Prostate gland (tissue), 2 donors: ENCODE results near the gene PRELP. TPM values are rescaled to one million over a fixed set of nuclear protein-coding genes. Genes with fewer than 3 reads are reported as not detected.

Experiments
- DNase-seq: peaks from one replicate; pipeline ENCODE4 v3.0.0-alpha.2; 2019; ENCODE audit warnings: low spot score
- H3K27ac ChIP-seq, 2 donors: fragments of 200-600 bp; sonication (generic); 2 replicates each; pipeline ENCODE4 v1.5.1; 2017 to 2019
- H3K27me3 ChIP-seq: fragments of 200-600 bp; sonication (generic); replicated peaks from 2 replicates; pipeline ENCODE4 v1.5.1; 2019; ENCODE audit not compliant: insufficient read depth
- H3K36me3 ChIP-seq, 2 donors: fragments of 200-600 bp; sonication (generic); 1 replicate in 1 of 2; 2 replicates in 1 of 2; pipeline versions ENCODE4 v1.5.1 to v1.8.1; 2017 to 2019
- H3K4me1 ChIP-seq: fragments of 200-600 bp; sonication (generic); replicated peaks from 2 replicates; pipeline ENCODE4 v1.5.1; 2019
- H3K4me3 ChIP-seq, 2 donors: fragments of 200-600 bp; sonication (generic); 2 replicates each; pipeline ENCODE4 v1.5.1; 2017 to 2019
- H3K9me3 ChIP-seq: fragments of 200-600 bp; sonication (generic); 2 replicates; pipeline ENCODE4 v1.5.1; 2017
- POLR2A ChIP-seq: fragments of 450-650 bp; IDR thresholded peaks from one replicate; pipeline ENCODE4 v1.6.1; 2016; ENCODE audit warnings: antibody characterized with exemption, mild to moderate bottlenecking
- POLR2AphosphoS5 ChIP-seq: sonication (generic); formaldehyde crosslinking; IDR thresholded peaks from one replicate; pipeline ENCODE4 v1.6.1; 2017; ENCODE audit warnings: antibody characterized with exemption
- WGBS: methylation state at CpG from one replicate; pipeline ENCODE4 v1.1.5; 2018; 5-methylcytosine and 5-hydroxymethylcytosine counted together
- intact Hi-C: fragments of 100-400 bp; cut with DNase I; formaldehyde crosslinking; loops from one replicate; pipeline ENCODE4 v1.14.2; 2022
- total RNA-seq, 2 donors: library from RNA; depleted of rRNA; stranded (reverse); fragments of >200 nt; gene quantifications; one replicate each; pipeline ENCODE4 v1.1.0, GENCODE V29; 2016
- TF ChIP-seq, protein P1 (sequence below), 4 experiments: fragments of 200-600 bp in 2 of 4; fragments of 450-650 bp in 2 of 4; sonication (generic) in 2 of 4; IDR thresholded peaks; 1 replicate in 3 of 4; 2 replicates in 1 of 4; pipeline ENCODE4 v1.5.1; 2016 to 2019; ENCODE audit warnings: antibody characterized with exemption in 4 of 4, mild to moderate bottlenecking in 2 of 4, moderate library complexity in 2 of 4

The PRELP gene
- total RNA-seq, 2 donors from 2014 or later, result 17.9 to 43.2 TPM

GRCh38 chr1:203451836-203452784 is 23.5 kb upstream of the PRELP start:
- Histone ChIP-seq H3K27me3 (no peaks in the 10 kb centered on the region), H3K4me1 (no peaks in the 10 kb centered on the region), H3K9me3 (no peaks in the 10 kb centered on the region), H3K27ac (no peak overlapping the region), H3K36me3 (no peaks in the 10 kb centered on the region), H3K4me3 (no peak overlapping the region)
- 25% methylated on average over 2 of the region's 2 CpGs for WGBS
- TF ChIP-seq POLR2AphosphoS5 (peak; percentile 12), POLR2A (no peak)
- TF ChIP-seq, protein P1, sequence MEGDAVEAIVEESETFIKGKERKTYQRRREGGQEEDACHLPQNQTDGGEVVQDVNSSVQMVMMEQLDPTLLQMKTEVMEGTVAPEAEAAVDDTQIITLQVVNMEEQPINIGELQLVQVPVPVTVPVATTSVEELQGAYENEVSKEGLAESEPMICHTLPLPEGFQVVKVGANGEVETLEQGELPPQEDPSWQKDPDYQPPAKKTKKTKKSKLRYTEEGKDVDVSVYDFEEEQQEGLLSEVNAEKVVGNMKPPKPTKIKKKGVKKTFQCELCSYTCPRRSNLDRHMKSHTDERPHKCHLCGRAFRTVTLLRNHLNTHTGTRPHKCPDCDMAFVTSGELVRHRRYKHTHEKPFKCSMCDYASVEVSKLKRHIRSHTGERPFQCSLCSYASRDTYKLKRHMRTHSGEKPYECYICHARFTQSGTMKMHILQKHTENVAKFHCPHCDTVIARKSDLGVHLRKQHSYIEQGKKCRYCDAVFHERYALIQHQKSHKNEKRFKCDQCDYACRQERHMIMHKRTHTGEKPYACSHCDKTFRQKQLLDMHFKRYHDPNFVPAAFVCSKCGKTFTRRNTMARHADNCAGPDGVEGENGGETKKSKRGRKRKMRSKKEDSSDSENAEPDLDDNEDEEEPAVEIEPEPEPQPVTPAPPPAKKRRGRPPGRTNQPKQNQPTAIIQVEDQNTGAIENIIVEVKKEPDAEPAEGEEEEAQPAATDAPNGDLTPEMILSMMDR (IDR thresholded peaks at IDR 0.05), result no peak
- intact Hi-C loops, result no loop called here
- no peak for DNase-seq

- no peak for DNase-seq
- intact Hi-C loops, result no loop called here
- TF ChIP-seq POLR2A (no peak), POLR2AphosphoS5 (no peak)
- TF ChIP-seq, protein P1 (IDR thresholded peaks at IDR 0.05), result no peak
- Histone ChIP-seq H3K4me1 (no peaks in the 10 kb centered on the region), H3K27me3 (no peaks in the 10 kb centered on the region), H3K36me3 (no peaks in the 10 kb centered on the region), H3K27ac (no peak overlapping the region), H3K4me3 (no peak overlapping the region), H3K9me3 (no peaks in the 10 kb centered on the region)
- WGBS, result 59% methylated on average over 5 of the region's 5 CpGs
These were observed 22.6 kb upstream of the PRELP start for GRCh38 chr1:203453016-203453415.

GRCh38 chr1:203453616-203454015 is 22.0 kb upstream of the PRELP start:
- no peak for TF ChIP-seq POLR2AphosphoS5
- TF ChIP-seq, protein P1 (IDR thresholded peaks at IDR 0.05), result no peak
- TF ChIP-seq POLR2A, result no peak
- H3K27me3 ChIP-seq, result no peaks in the 10 kb centered on the region
- H3K4me1 ChIP-seq, result no peaks in the 10 kb centered on the region
- H3K9me3 ChIP-seq, result no peaks in the 10 kb centered on the region
- intact Hi-C loops, result no loop called here
- no peaks in the 10 kb centered on the region for H3K36me3 ChIP-seq
- no peak overlapping the region for H3K27ac ChIP-seq
- H3K4me3 ChIP-seq, result no peak overlapping the region
- DNase-seq, result no peak
- WGBS, result 76% methylated on average over 5 of the region's 5 CpGs

DNA sequence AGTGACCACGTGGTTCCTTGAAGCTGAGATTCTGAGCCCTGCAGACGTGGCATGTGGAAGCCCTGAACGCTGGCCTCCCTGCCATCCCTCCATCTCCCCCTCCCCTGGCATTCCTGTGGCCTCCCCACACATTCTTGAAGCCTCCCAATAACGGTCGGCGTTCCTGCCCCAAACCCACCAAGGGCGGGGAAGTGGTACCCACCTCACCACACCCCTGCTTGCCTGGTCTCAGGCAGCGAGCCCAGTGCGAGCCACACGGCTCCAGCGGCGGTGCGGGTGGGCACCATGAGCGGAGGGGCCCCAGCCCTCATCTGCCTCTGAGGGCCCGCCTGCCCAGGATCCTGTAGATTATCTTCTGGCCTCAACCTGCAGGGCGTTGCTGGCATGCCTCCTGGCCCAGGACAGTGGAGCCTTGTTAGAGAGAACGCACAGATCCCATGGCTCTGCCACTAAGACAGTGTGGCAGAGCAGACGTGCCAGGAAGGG is 20.6 kb upstream of the PRELP start:
- Histone ChIP-seq H3K4me1 (no peaks in the 10 kb centered on the region), H3K9me3 (no peaks in the 10 kb centered on the region), H3K4me3 (no peak overlapping the region), H3K36me3 (no peaks in the 10 kb centered on the region), H3K27ac (no peak overlapping the region), H3K27me3 (no peaks in the 10 kb centered on the region)
- intact Hi-C loops, result no loop called here
- 58% methylated on average over 18 of the region's 18 CpGs for WGBS
- TF ChIP-seq POLR2A (no peak), POLR2AphosphoS5 (no peak)
- DNase-seq, result no peak

DNA sequence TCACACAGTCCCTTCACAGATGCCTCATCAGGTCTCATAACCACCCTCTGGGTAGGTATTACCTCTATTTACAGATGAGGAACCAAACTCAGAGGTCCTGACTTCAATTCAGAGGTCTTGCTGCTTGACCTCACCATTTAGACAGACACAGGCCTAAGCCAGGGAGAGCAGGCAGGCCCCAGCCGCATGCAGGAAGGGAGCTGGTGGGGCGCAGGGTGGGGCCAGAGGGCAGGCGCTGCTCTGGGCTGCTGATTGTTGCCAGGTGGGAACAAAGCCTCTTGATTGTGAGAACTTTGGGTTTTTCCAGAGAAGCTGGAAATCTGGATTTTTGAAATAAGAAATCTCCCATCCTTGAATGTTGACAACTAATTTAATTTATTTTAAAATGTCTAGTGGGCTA is 19.9 kb upstream of the PRELP start:
- Histone ChIP-seq H3K27me3 (no peaks in the 10 kb centered on the region), H3K4me1 (no peaks in the 10 kb centered on the region), H3K36me3 (no peaks in the 10 kb centered on the region), H3K9me3 (no peaks in the 10 kb centered on the region), H3K27ac (no peak overlapping the region), H3K4me3 (no peak overlapping the region)
- 91% methylated on average over 3 of the region's 3 CpGs for WGBS
- no peak for DNase-seq
- TF ChIP-seq POLR2A (no peak), POLR2AphosphoS5 (no peak)
- TF ChIP-seq, protein P1 (IDR thresholded peaks at IDR 0.05), result no peak
- intact Hi-C loops, result no loop called here
